ENCODE results near the gene CRISP1. TPM values are rescaled to one million over a fixed set of nuclear protein-coding genes. Genes with fewer than 3 reads are reported as not detected.

The CRISP1 gene
- total and polyA plus RNA-seq, 2 donors (not counting 3 experiments of a cell fraction or from before 2014, with no cell fraction given) = not detected

GRCh38 chr6:49855221-49855620 lies 11.1 kb downstream of the CRISP1 start:
- H3K27me3 ChIP-seq (ENCODE audit: control insufficient read depth in 2 of 2, insufficient read depth in 2 of 2, low read length in 2 of 2) = no peaks in the 10 kb centered on the region
- H3K9ac ChIP-seq (replicated peaks; ENCODE audit: extremely low read depth, insufficient read depth, low read length) = no peak overlapping the region
- intact Hi-C loops (cut with micrococcal nuclease) = no loop called here
- H2AFZ ChIP-seq (ENCODE audit: low read depth, low read length) = no peak overlapping the region
- no TSS peak for BruUV-seq (replicated peaks)
- H3K9me3 ChIP-seq (replicated peaks; ENCODE audit: control insufficient read depth, insufficient read depth, low read length) = no peaks in the 10 kb centered on the region
- no peaks in the 10 kb centered on the region for H3K9me1 ChIP-seq (replicated peaks; ENCODE audit: control insufficient read depth, extremely low read depth, insufficient read depth, low read length)
- H4K20me1 ChIP-seq (replicated peaks; ENCODE audit: control insufficient read depth, extremely low read depth, insufficient read depth, low read length) = no peaks in the 10 kb centered on the region
- H3K4me2 ChIP-seq (ENCODE audit: insufficient read depth, low read length) = no peak overlapping the region
- no peaks in the 10 kb centered on the region for H3K36me3 ChIP-seq (ENCODE audit: control insufficient read depth in 2 of 2, extremely low read depth in 1 of 2, insufficient read depth in 2 of 2, low read length in 2 of 2)
- ChIA-PET CTCF (no interaction called here), POLR2A (no interaction called here)
- H3K4me3 ChIP-seq (replicated peaks in 1 of 3; ENCODE audit: insufficient read depth in 1 of 3, low read depth in 1 of 3, low read length in 3 of 3) = no peak overlapping the region
- TF ChIP-seq FOS (IDR thresholded peaks at IDR 0.05; ENCODE audit: borderline replicate concordance, insufficient read depth, low read length) (no peak), MYC (IDR thresholded peaks at IDR 0.05; ENCODE audit: low read depth, low read length) (no peak), EZH2 (IDR thresholded peaks at IDR 0.05; ENCODE audit: borderline replicate concordance, low read depth, low read length, severe bottlenecking) (no peak), POLR2A (IDR thresholded peaks at IDR 0.05; ENCODE audit: low read depth, low read length) (no peak), JUN (IDR thresholded peaks at IDR 0.05; ENCODE audit: borderline replicate concordance, insufficient read depth, insufficient read length, low read depth) (no peak), POLR2AphosphoS5 (IDR thresholded peaks at IDR 0.05; ENCODE audit: insufficient read depth, low read depth, low read length) (no peak), MAX (IDR thresholded peaks at IDR 0.05; ENCODE audit: insufficient read depth, insufficient read length) (no peak), GATA2 (IDR thresholded peaks at IDR 0.05; ENCODE audit: insufficient read depth, insufficient read length, low read depth, low read length) (no peak), CTCF (IDR thresholded peaks at IDR 0.05; ENCODE audit: extremely low read depth in 1 of 2, insufficient read depth in 1 of 2, low read depth in 1 of 2, low read length in 2 of 2) (no peak)
- dilution Hi-C loops (cut with MboI; ENCODE audit: extremely low pct_ligation_motif_present, low sequenced_read_pairs) = no loop called here
- FAIRE-seq = no peak
- H3K4me1 ChIP-seq (ENCODE audit: control insufficient read depth, extremely low read depth, insufficient read depth, low read length) = no peaks in the 10 kb centered on the region
- DNase-seq (ENCODE audit: low read depth, low spot score) = no peak
- H3K27ac ChIP-seq (ENCODE audit: insufficient read depth, low read depth, low read length) = no peak overlapping the region
- H3K79me2 ChIP-seq (ENCODE audit: control insufficient read depth, insufficient read depth, low read length) = no peaks in the 10 kb centered on the region

All from endothelial cell of umbilical vein (primary cell).